MM.1S (cell line): ENCODE results near the gene GGN.

ENCODE experiments used
- EZH2 ChIP-seq: fragments of 300-600 bp; sonication (generic); optimal IDR thresholded peaks from 2 replicates; pipeline ENCODE3; 2017; ENCODE audit warnings: low read depth, mild to moderate bottlenecking, antibody characterized with exemption, low read length, mixed read lengths
- EZH2phosphoT487 ChIP-seq: fragments of 300-600 bp; sonication (generic); IDR thresholded peaks from 2 replicates; pipeline ENCODE4 v1.6.1; 2018; ENCODE audit warnings: antibody characterized with exemption, low read length
- TF ChIP-seq, protein P1 (sequence below): fragments of 300-600 bp; sonication (generic); IDR thresholded peaks from 2 replicates; pipeline ENCODE4 v1.5.1; 2016; ENCODE audit warnings: antibody characterized with exemption, low read length, mixed read lengths

DNA sequence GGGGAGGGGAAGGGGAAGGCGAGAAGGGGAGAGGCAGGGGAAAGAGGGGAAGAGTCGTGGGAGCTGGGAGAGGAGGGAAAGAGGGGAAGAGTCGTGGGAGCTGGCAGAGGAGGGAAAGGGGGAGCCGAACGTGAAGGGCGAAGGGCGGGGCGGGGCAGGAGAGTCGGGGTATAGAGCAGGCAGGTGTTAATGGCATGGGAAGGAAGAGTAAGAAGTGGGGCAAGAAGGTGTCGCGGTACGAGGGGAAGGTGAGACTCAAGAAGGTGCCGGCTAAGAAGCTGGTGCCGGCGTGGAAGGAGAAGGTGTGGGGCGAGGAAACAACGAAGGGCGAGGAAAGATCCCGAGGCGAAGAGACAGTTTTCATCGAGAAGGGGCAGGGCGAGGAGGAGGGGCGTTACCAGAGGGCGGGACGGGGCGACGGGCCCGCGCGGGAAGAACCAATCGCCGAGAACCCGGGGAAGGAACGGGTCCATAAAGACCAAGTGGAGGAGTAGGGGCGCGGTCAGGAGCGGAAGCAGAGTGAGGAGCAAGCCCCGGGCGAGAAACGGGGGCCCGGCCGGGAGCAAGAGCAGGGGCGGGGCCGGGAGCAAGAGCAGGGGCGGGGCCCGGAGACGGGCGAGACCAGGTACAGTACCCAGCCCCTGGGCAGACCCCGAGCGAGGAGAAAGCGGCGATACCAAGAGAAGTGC is 51.7 kb downstream of the GGN start:
- TF ChIP-seq, protein P1, sequence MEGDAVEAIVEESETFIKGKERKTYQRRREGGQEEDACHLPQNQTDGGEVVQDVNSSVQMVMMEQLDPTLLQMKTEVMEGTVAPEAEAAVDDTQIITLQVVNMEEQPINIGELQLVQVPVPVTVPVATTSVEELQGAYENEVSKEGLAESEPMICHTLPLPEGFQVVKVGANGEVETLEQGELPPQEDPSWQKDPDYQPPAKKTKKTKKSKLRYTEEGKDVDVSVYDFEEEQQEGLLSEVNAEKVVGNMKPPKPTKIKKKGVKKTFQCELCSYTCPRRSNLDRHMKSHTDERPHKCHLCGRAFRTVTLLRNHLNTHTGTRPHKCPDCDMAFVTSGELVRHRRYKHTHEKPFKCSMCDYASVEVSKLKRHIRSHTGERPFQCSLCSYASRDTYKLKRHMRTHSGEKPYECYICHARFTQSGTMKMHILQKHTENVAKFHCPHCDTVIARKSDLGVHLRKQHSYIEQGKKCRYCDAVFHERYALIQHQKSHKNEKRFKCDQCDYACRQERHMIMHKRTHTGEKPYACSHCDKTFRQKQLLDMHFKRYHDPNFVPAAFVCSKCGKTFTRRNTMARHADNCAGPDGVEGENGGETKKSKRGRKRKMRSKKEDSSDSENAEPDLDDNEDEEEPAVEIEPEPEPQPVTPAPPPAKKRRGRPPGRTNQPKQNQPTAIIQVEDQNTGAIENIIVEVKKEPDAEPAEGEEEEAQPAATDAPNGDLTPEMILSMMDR: no peak
- no peak for TF ChIP-seq EZH2phosphoT487
- no peak for TF ChIP-seq EZH2
